ENCODE measurements around the gene FABP6. TPM values are rescaled to one million over a fixed set of nuclear protein-coding genes. Genes with fewer than 3 reads are reported as not detected.

The FABP6 gene
- total and polyA plus RNA-seq, 9 of the 15 experiments (the other 6 are each of a cell fraction or from before 2014, with no cell fraction given) = 0.11 to 0.33 (median 0.21) TPM; not detected in 4

DNA sequence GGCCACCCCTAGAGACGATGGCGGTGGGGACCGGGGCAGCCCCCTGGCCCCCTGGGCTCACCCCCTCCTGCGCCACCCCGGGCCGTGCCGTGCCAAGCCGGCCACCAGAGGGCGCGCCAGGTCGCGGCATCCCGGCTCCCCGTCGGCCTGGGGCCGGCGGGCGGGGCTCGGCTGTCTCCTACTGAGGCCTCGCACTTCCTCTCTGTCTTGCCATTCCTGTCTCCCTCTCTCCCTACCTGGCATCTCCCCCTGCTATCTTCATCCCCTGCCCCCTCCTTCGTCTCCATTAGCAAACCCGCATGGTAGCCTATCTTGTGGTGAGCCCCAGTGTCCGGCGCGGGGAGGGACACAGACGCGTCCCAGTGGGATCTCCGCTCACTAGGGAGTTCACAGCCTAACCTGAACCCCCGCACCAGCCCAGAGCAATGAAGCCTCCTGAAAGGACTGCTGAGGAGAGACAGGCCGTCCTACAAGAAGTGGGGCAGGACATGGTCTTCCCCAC is 29.8 kb upstream of the FABP6 start (continued):
- TF ChIP-seq, protein P1, sequence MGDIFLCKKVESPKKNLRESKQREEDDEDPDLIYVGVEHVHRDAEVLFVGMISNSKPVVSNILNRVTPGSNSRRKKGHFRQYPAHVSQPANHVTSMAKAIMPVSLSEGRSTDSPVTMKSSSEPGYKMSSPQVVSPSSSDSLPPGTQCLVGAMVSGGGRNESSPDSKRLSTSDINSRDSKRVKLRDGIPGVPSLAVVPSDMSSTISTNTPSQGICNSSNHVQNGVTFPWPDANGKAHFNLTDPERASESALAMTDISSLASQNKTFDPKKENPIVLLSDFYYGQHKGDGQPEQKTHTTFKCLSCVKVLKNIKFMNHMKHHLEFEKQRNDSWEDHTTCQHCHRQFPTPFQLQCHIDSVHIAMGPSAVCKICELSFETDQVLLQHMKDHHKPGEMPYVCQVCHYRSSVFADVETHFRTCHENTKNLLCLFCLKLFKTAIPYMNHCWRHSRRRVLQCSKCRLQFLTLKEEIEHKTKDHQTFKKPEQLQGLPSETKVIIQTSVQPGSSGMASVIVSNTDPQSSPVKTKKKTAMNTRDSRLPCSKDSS (IDR thresholded peaks at IDR 0.05; ENCODE audit: low read depth, partially characterized antibody) = no peak
- TF ChIP-seq, protein P2, sequence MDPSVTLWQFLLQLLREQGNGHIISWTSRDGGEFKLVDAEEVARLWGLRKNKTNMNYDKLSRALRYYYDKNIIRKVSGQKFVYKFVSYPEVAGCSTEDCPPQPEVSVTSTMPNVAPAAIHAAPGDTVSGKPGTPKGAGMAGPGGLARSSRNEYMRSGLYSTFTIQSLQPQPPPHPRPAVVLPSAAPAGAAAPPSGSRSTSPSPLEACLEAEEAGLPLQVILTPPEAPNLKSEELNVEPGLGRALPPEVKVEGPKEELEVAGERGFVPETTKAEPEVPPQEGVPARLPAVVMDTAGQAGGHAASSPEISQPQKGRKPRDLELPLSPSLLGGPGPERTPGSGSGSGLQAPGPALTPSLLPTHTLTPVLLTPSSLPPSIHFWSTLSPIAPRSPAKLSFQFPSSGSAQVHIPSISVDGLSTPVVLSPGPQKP (CRISPR knock-in tag; IDR thresholded peaks at IDR 0.05) = no peak
- TF ChIP-seq NFRKB (IDR thresholded peaks at IDR 0.05; ENCODE audit: low read depth) (no peak), MTA1 (IDR thresholded peaks at IDR 0.05; ENCODE audit: borderline replicate concordance) (no peak), CBX5 (IDR thresholded peaks at IDR 0.05; ENCODE audit: borderline replicate concordance, low read depth) (no peak), PML (IDR thresholded peaks at IDR 0.05; ENCODE audit: low read length) (no peak), KLF1 (tag; IDR thresholded peaks at IDR 0.05) (no peak), RUNX1 (IDR thresholded peaks at IDR 0.05; ENCODE audit: low read depth) (no peak), ZBTB7A (IDR thresholded peaks at IDR 0.05; ENCODE audit: borderline replicate concordance, control insufficient read depth, low read depth, low read length) (peak; percentile 98), TRIM24 (IDR thresholded peaks at IDR 0.05) (no peak), ZNF133 (CRISPR knock-in tag; IDR thresholded peaks at IDR 0.05) (no peak), FOXK2 (conservative IDR thresholded peaks at IDR 0.05 in 1 of 2, IDR thresholded peaks at IDR 0.05 in 1 of 2; ENCODE audit: low read depth in 2 of 2) (no peak)
- TF ChIP-seq, protein P3, sequence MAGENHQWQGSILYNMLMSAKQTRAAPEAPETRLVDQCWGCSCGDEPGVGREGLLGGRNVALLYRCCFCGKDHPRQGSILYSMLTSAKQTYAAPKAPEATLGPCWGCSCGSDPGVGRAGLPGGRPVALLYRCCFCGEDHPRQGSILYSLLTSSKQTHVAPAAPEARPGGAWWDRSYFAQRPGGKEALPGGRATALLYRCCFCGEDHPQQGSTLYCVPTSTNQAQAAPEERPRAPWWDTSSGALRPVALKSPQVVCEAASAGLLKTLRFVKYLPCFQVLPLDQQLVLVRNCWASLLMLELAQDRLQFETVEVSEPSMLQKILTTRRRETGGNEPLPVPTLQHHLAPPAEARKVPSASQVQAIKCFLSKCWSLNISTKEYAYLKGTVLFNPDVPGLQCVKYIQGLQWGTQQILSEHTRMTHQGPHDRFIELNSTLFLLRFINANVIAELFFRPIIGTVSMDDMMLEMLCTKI (IDR thresholded peaks at IDR 0.05; ENCODE audit: partially characterized antibody) = no peak
- TF ChIP-seq, protein P4, sequence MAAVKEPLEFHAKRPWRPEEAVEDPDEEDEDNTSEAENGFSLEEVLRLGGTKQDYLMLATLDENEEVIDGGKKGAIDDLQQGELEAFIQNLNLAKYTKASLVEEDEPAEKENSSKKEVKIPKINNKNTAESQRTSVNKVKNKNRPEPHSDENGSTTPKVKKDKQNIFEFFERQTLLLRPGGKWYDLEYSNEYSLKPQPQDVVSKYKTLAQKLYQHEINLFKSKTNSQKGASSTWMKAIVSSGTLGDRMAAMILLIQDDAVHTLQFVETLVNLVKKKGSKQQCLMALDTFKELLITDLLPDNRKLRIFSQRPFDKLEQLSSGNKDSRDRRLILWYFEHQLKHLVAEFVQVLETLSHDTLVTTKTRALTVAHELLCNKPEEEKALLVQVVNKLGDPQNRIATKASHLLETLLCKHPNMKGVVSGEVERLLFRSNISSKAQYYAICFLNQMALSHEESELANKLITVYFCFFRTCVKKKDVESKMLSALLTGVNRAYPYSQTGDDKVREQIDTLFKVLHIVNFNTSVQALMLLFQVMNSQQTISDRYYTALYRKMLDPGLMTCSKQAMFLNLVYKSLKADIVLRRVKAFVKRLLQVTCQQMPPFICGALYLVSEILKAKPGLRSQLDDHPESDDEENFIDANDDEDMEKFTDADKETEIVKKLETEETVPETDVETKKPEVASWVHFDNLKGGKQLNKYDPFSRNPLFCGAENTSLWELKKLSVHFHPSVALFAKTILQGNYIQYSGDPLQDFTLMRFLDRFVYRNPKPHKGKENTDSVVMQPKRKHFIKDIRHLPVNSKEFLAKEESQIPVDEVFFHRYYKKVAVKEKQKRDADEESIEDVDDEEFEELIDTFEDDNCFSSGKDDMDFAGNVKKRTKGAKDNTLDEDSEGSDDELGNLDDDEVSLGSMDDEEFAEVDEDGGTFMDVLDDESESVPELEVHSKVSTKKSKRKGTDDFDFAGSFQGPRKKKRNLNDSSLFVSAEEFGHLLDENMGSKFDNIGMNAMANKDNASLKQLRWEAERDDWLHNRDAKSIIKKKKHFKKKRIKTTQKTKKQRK (IDR thresholded peaks at IDR 0.05; ENCODE audit: borderline replicate concordance, low read depth, low read length) = no peak
- TF ChIP-seq, protein P5, sequence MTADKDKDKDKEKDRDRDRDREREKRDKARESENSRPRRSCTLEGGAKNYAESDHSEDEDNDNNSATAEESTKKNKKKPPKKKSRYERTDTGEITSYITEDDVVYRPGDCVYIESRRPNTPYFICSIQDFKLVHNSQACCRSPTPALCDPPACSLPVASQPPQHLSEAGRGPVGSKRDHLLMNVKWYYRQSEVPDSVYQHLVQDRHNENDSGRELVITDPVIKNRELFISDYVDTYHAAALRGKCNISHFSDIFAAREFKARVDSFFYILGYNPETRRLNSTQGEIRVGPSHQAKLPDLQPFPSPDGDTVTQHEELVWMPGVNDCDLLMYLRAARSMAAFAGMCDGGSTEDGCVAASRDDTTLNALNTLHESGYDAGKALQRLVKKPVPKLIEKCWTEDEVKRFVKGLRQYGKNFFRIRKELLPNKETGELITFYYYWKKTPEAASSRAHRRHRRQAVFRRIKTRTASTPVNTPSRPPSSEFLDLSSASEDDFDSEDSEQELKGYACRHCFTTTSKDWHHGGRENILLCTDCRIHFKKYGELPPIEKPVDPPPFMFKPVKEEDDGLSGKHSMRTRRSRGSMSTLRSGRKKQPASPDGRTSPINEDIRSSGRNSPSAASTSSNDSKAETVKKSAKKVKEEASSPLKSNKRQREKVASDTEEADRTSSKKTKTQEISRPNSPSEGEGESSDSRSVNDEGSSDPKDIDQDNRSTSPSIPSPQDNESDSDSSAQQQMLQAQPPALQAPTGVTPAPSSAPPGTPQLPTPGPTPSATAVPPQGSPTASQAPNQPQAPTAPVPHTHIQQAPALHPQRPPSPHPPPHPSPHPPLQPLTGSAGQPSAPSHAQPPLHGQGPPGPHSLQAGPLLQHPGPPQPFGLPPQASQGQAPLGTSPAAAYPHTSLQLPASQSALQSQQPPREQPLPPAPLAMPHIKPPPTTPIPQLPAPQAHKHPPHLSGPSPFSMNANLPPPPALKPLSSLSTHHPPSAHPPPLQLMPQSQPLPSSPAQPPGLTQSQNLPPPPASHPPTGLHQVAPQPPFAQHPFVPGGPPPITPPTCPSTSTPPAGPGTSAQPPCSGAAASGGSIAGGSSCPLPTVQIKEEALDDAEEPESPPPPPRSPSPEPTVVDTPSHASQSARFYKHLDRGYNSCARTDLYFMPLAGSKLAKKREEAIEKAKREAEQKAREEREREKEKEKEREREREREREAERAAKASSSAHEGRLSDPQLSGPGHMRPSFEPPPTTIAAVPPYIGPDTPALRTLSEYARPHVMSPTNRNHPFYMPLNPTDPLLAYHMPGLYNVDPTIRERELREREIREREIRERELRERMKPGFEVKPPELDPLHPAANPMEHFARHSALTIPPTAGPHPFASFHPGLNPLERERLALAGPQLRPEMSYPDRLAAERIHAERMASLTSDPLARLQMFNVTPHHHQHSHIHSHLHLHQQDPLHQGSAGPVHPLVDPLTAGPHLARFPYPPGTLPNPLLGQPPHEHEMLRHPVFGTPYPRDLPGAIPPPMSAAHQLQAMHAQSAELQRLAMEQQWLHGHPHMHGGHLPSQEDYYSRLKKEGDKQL (CRISPR knock-in tag; IDR thresholded peaks at IDR 0.05; ENCODE audit: borderline replicate concordance) = no peak

Measured in K562 (cell line).